ENCODE data around the gene FBXO34. TPM values are rescaled to one million over a fixed set of nuclear protein-coding genes. Genes with fewer than 3 reads are reported as not detected.
"Not testable (repeated sequence)": the region's sequence is repeated elsewhere in the genome, so short reads cannot be mapped to it uniquely, and the experiment has no call there.

The FBXO34 gene
- total RNA-seq, 1 donor = 19.7 TPM

DNA sequence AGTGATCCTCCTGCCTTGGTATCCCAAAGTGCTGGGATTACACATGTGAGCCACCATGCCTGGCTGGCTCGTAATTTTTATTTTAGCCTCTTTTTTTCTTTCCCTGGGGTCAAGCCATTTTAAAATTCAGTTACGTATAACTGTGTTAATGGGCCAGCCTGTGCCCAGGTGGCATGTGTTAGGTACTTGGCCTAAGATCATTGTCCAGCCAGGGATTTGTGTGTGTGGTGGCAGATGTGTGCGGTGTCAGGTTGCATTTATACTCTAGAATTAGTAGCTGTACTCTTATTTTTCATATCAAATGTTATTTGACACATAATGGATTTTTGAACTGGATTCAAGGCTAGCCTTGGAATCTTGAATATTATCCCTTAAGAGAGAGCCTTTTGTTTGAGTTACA lies 69.3 kb downstream of the FBXO34 start:
- DNase-seq (ENCODE audit: low read depth) = no peak
- TF ChIP-seq, protein P1, sequence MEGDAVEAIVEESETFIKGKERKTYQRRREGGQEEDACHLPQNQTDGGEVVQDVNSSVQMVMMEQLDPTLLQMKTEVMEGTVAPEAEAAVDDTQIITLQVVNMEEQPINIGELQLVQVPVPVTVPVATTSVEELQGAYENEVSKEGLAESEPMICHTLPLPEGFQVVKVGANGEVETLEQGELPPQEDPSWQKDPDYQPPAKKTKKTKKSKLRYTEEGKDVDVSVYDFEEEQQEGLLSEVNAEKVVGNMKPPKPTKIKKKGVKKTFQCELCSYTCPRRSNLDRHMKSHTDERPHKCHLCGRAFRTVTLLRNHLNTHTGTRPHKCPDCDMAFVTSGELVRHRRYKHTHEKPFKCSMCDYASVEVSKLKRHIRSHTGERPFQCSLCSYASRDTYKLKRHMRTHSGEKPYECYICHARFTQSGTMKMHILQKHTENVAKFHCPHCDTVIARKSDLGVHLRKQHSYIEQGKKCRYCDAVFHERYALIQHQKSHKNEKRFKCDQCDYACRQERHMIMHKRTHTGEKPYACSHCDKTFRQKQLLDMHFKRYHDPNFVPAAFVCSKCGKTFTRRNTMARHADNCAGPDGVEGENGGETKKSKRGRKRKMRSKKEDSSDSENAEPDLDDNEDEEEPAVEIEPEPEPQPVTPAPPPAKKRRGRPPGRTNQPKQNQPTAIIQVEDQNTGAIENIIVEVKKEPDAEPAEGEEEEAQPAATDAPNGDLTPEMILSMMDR (IDR thresholded peaks at IDR 0.05; ENCODE audit: insufficient read depth, low read length) = no peak
- no peak overlapping the region for H3K4me3 ChIP-seq (ENCODE audit: low read depth, low read length)

DNA sequence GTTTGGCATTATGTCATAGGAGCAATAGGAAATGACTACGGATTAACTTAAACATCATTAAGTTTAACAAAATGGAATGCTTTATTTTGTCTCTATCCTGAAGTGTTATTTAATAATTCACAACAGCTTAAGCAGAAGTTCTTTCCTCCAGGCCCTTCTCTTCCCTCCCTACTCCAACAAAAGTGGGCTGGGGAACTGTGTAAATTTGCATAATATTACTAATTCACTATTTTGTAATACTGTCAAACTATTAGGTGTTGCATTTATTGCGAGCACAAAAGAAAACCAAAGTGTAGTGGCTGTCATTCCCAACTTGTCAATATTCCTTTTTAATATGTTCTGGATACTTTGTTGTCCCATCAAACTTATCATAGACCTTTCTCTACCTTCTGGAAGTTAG lies 70.6 kb downstream of the FBXO34 start:
- TF ChIP-seq, protein P1 (IDR thresholded peaks at IDR 0.05; ENCODE audit: insufficient read depth, low read length) = no peak
- no peak for DNase-seq (ENCODE audit: low read depth)
- H3K4me3 ChIP-seq (ENCODE audit: low read depth, low read length) = no peak overlapping the region

DNA sequence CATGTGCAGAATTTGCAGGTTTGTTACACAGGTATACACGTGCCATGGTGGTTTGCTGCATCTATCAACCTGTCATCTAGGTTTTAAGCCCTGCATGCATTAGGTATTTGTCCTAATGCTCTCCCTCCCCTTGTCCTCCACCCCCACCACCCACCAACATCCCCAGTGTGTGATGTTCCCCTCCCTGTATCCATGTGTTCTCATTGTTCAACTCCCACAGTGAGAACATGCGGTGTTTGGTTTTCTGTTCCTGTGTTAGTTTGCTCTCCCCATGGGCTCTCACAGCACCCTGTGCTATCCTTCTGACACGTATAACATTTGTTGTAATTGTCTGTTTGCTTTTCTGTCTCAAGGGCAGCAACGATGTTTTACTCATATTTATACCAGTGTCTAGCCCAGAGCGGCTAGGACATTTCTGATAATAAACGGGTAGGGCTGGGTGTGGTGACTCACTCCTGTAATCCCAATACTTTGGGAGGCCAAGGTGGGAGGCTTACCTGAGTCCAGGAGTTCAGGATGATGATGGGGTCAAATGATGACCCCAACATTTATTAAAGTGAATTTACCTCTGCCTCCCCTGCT lies 73.5 kb downstream of the FBXO34 start:
- H3K4me3 ChIP-seq (ENCODE audit: low read depth, low read length); DNase-seq (ENCODE audit: low read depth): not testable (repeated sequence)

DNA sequence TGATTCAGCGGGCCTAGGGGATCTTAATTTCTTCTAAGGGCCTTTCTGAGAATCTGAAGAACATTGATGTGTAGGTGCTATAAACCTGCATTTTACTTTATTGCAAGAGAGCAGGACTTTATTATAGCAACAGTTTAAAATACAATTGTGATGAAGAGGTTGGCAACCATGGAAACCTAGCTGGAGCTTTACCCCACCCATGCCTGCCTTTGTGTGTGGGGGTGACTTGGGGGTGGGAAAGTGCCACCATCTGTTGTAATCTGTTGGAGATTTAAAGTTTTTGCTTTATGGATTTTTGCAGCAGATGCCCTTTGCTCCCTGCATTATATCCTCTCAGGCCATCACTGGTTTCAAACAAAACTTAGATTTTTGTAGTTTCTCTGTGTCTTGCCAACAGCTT lies 75.8 kb downstream of the FBXO34 start:
- no peak for DNase-seq (ENCODE audit: low read depth)
- no peak overlapping the region for H3K4me3 ChIP-seq (ENCODE audit: low read depth, low read length)
- TF ChIP-seq, protein P1 (IDR thresholded peaks at IDR 0.05; ENCODE audit: insufficient read depth, low read length) = no peak

DNA sequence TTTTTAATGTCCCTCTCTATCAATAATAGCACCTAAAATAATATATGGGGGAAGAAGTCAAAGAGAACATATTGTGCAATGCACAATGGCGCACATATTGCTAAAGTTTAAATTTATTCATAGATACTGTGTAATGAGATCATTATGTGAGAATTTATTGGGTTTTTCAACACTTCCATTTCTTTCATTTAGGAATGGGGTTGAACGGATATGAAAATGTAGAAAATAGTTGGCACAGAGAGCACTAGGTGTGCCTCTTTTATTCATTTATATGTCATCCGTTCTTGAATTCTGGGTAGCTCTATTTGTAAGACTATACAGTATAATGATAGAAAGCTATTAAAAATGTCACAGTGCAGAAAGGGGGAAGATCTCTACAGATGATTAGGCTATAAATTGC lies 76.5 kb downstream of the FBXO34 start:
- H3K4me3 ChIP-seq (ENCODE audit: low read depth, low read length) = no peak overlapping the region
- DNase-seq (ENCODE audit: low read depth) = no peak
- TF ChIP-seq, protein P1 (IDR thresholded peaks at IDR 0.05; ENCODE audit: insufficient read depth, low read length) = no peak

DNA sequence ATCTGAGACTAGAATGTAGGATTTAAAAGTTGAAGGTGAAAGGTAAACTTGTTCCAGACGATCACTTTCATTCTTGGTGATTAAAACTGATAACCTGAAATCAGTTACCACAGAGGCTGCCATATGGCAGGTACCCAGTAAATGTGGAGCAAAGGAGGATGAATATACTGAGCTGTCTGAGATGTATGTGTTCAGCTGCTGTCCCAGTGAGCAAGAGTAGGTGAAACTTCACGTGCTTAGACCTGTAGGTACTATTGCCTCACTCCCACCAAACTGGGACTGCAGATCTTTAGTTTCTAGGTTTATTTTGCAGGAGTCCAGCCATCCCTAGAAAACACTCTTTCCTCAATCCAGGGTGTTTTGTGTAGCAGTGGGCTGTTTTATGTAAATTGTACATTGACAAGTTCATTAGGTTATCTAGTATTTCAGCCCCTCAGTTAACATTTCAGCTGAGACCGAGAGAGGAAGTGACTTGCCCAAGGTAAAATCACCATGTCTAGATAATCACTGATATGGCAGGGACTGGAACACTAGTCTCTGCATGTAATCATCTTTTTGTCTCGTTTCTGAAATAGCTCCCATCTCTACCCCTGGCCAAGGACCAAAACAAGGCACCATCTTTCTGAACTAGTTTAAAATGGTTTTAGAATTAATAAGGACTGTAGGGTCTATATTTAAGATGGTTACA lies 77.7 kb downstream of the FBXO34 start:
- TF ChIP-seq, protein P1 (IDR thresholded peaks at IDR 0.05; ENCODE audit: insufficient read depth, low read length) = no peak
- no peak for DNase-seq (ENCODE audit: low read depth)
- no peak overlapping the region for H3K4me3 ChIP-seq (ENCODE audit: low read depth, low read length)

DNA sequence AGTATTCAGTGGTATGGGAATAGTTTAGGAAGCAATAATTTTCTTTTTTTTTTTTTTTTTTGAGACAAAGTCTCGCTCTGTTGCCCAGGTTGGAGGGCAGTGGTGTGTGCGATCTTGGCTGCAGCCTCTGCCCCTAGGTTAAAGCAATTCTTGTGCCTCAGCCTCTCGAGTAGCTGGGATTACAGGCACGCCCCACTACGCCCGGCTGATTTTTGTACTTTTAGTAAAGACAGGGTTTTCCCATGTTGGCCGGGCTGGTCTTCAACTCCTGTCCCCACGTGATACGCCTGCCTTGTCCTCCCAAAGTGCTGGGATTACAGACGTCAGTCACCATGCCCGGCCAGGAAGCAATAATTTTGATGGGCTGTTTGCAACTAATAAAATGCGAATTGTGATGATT lies 78.3 kb downstream of the FBXO34 start:
- DNase-seq (ENCODE audit: low read depth) = no peak
- TF ChIP-seq, protein P1 (IDR thresholded peaks at IDR 0.05; ENCODE audit: insufficient read depth, low read length) = no peak
- no peak overlapping the region for H3K4me3 ChIP-seq (ENCODE audit: low read depth, low read length)

All from fibroblast of the aortic adventitia (primary cell).